Erythroblast (primary cell): ENCODE results near the gene FSTL4.

ENCODE experiments used
- GATA1 ChIP-seq: IDR thresholded peaks from 2 replicates; pipeline ENCODE4 v1.6.1; 2011; ENCODE audit warnings: low read depth, mild to moderate bottlenecking, control low read depth, low read length, moderate library complexity
- POLR2A ChIP-seq: IDR thresholded peaks from 2 replicates; pipeline ENCODE4 v1.6.1; 2011; ENCODE audit warnings: mild to moderate bottlenecking, low read length

DNA sequence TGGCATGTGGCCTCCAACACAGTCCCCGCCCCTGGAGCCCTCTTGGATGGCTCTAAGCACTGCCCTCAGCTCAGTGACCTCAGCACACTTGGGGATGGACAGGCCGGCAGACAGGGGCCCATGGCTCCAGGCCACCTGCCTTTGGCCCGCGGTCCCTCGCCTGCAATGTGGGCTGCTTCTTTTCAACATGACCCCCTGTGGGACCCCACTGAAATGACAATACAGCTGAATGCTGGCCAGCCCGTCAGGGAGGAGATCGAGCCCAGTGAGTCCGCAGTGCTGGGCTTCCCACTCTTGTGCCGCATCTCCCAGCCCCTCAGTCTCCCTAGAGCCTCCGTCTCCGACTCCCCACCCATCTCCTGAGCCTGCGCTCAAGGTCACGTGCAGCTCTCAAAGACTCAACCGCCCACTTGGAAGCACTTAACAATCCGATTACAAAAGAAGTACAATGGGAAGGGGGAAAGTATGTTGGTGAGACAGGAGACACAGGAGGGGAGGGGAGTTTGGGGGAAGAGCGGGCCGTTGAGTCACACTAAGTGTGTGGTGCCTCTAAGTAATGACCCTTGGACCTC is 321.6 kb downstream of the FSTL4 start:
- TF ChIP-seq POLR2A, result no peak
- TF ChIP-seq GATA1, result no peak
